HFFc6 (cell line): ENCODE data around the gene NRM. TPM values are rescaled to one million over a fixed set of nuclear protein-coding genes. Genes with fewer than 3 reads are reported as not detected.

Experiments
- DNase-seq: peaks from one replicate; pipeline ENCODE4 v3.0.0-alpha.2; 2018
- H3K27ac Mint-ChIP-seq: 2 replicates; pipeline ENCODE4 v1.8.0; 2020; ENCODE audit warnings: mild to moderate bottlenecking, mixed read lengths
- H3K27me3 Mint-ChIP-seq: 2 replicates; pipeline ENCODE4 v1.8.0; 2021; ENCODE audit warnings: mild to moderate bottlenecking, moderate library complexity, mixed read lengths; ENCODE audit not compliant: insufficient read depth
- H3K36me3 Mint-ChIP-seq: 2 replicates; pipeline ENCODE4 v1.8.0; 2021; ENCODE audit warnings: low read depth, mixed read lengths
- H3K4me1 Mint-ChIP-seq: 2 replicates; pipeline ENCODE4 v1.8.0; 2020; ENCODE audit warnings: low read depth, mixed read lengths
- H3K4me3 Mint-ChIP-seq: 2 replicates; pipeline ENCODE4 v1.8.0; 2020; ENCODE audit warnings: mild to moderate bottlenecking, moderate library complexity, mixed read lengths
- H3K9me3 Mint-ChIP-seq: 2 replicates; pipeline ENCODE4 v1.8.0; 2020; ENCODE audit warnings: mild to moderate bottlenecking, mixed read lengths
- CTCF ChIP-seq: fragments of 200-600 bp; sonication (generic); IDR thresholded peaks from 2 replicates; pipeline ENCODE4 v1.5.0; 2021; ENCODE audit warnings: antibody characterized with exemption, mild to moderate bottlenecking
- total RNA-seq, 6 experiments: library from RNA; stranded (reverse); fragmentation: NEBNext Ultra II Directional; extraction: Animal tissue kit (Norgen Biotek cat#: 25700); gene quantifications; 2 replicates in 1 of 6; 3 replicates in 5 of 6; pipeline ENCODE4 v1.2.3, GENCODE V29; 2021

NRM gene
- total RNA-seq, 6 experiments from 2014 or later, result 16.3 to 35.1 (median 31.1) TPM

- no peak for DNase-seq
- H3K36me3 Mint-ChIP-seq, result peaks cover 16% of the 10 kb centered on the region; the same call in 1 of the 2 replicates
- peaks cover 21% of the 10 kb centered on the region for H3K4me1 Mint-ChIP-seq
- peaks cover 6% of the 10 kb centered on the region for H3K27me3 Mint-ChIP-seq
- peak; percentile 64 for TF ChIP-seq CTCF
- H3K27ac Mint-ChIP-seq, result no peak overlapping the region; the same call in 1 of the 2 replicates
- H3K4me3 Mint-ChIP-seq, result no peak overlapping the region
- no peaks in the 10 kb centered on the region for H3K9me3 Mint-ChIP-seq
Observed at GRCh38 chr6:30730601-30731435, 40.0 kb upstream of the NRM start.

DNA sequence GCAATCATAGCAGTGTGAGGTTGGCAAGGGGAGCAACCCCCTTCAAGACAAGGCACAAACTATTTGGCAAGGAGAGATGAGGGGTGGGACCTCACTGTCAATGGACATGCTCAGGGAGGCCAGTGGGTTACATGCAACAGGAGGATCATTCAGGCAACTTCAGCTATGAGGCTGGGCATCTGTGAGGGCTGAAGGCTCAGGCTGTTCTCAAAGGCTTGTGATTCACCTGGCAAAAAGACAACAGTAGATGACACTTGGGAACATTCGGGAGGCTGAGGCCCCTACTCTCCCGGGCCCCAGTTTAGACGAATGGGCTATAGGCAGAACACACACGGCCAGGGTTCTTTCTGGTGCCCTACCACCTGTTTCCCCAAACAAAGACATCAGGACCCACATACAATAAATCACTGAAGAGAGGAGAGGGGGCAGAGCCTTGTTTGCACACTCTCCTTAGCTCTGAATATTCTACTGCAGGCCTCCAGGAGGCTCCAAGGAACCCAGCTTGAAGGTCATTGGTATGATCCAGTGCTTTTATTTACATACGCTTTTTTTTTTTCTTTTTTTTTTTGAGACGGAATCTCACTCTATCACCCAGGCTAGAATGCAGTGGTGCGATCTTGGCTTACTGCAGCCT, 37.3 kb upstream of the NRM start:
- Mint-ChIP-seq H3K27me3 (peaks cover 23% of the 10 kb centered on the region), H3K27ac (peak overlapping the region; percentile 72), H3K36me3 (peaks cover 31% of the 10 kb centered on the region), H3K4me3 (no peak overlapping the region), H3K9me3 (no peaks in the 10 kb centered on the region), H3K4me1 (peaks cover 48% of the 10 kb centered on the region)
- peak; percentile 54 for DNase-seq
- peak; percentile 55 for TF ChIP-seq CTCF

DNA sequence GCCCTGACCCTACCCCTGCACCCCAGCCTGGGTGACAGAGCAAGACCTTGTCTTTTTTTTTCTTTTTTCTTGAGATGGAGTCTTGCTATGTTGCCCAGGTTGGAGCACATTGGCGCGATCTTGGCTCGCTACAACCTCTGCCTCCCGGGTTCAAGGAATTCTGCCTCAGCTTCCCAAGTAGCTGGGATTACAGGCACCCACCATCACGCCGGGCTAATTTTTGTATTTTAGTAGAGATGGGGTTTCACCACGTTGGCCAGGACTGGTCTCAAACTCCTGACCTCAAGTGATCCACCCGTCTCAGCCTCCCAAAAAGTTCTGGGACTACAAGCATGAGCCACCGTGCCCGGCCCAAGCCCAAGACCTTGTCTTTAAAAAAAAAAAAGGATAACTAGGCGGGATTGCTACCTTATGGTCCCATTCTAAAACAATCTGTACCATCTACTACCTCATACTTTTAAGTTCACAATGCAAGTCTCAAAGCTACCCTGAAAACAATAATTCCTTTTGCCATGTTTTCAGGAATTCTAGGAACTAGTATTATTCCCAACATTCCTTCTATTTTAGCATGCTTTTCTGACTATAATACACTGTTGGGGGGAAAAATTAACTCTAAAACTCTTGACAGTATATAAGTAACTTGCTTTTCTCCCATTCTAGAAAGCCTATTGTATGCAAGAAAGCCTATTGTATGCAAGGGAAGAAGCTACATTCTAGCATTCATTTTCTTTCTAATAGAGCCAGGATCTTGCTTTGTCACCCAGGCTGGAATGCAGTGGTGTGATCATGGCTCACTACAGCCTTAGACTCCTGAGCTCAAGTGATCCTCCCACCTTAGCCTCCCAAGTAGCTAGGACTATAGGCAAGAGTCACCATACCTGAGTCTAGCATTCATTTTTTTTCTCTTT, 36.0 kb upstream of the NRM start:
- peaks cover 56% of the 10 kb centered on the region for H3K4me1 Mint-ChIP-seq

GRCh38 chr6:30725713-30726505, 35.1 kb upstream of the NRM start:
- peak overlapping the region; percentile 26; the same call in 1 of the 2 replicates for H3K4me3 Mint-ChIP-seq
- DNase-seq, result peak; percentile 68
- no peaks in the 10 kb centered on the region for H3K9me3 Mint-ChIP-seq
- H3K27ac Mint-ChIP-seq, result peak overlapping the region; percentile 72
- peaks cover 25% of the 10 kb centered on the region for H3K27me3 Mint-ChIP-seq
- H3K4me1 Mint-ChIP-seq, result peaks cover 56% of the 10 kb centered on the region
- H3K36me3 Mint-ChIP-seq, result peaks cover 45% of the 10 kb centered on the region
- no peak for TF ChIP-seq CTCF

More for the DNA sequence above, 36.0 kb upstream of the NRM start:
- Mint-ChIP-seq H3K9me3 (no peaks in the 10 kb centered on the region), H3K27me3 (peaks cover 25% of the 10 kb centered on the region), H3K36me3 (peaks cover 36% of the 10 kb centered on the region), H3K27ac (peak overlapping the region; percentile 72), H3K4me3 (no peak overlapping the region; the same call in 1 of the 2 replicates)
- no peak for TF ChIP-seq CTCF
- DNase-seq, result peak; percentile 24
